CD4-positive, alpha-beta T cell treated with Interleukin-4 for 1 hour (primary cell): ENCODE results near the gene BTBD7.
"Not testable (repeated sequence)": the region's sequence is repeated elsewhere in the genome, so short reads cannot be mapped to it uniquely, and the experiment has no call there.

Source experiments
- DNase-seq, 2 donors: peaks; one replicate each; pipeline ENCODE4 v3.0.0-alpha.2; 2020 to 2022

Gene BTBD7

DNA sequence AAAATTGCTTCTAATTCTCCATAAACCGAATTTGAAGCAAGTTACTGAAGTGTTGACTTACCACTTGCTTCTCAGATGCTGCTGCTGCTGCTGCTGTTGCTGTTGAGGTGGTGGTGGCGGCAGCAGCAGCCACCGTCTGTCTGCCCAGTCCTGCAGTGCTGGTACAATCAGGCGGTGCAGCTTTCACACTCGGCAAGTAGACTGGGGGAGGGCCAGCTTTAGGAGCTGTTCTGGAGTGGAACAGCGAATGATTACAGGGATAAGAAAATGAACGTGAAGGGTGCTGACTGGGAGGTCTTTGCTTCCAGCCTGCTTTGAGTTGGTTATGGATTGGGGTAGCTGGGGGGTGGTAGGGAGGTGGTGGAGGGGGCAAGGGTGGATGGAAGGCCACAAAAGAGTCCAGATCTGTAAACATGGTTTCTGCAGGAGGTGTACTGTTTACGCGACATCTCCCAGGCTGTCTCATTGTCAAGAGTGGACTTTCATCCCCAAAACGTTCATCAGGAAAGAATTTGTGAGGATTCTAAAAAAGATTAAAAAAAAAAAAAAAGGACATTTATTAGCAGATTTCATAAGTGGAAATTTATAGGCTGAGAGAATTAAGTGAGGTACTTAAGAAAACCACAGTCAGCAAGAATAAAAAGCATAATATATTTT, 86.9 kb downstream of the BTBD7 start:
- no peak for DNase-seq

DNA sequence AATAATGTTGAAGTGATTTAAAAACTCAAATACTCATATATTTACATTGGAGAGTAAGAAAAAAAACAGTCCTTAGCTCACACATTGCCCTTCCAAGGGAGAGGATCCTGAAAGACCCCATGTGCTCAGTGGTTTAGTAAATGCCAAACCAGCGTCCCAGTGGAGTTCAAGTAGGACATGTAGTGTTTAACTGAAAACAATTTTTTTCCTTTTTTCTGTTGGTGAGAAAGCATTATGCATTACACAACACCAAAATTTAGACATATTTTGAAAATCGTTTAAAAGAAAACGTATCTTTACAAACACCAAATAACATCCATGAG, 92.2 kb downstream of the BTBD7 start:
- DNase-seq, result no peak

DNA sequence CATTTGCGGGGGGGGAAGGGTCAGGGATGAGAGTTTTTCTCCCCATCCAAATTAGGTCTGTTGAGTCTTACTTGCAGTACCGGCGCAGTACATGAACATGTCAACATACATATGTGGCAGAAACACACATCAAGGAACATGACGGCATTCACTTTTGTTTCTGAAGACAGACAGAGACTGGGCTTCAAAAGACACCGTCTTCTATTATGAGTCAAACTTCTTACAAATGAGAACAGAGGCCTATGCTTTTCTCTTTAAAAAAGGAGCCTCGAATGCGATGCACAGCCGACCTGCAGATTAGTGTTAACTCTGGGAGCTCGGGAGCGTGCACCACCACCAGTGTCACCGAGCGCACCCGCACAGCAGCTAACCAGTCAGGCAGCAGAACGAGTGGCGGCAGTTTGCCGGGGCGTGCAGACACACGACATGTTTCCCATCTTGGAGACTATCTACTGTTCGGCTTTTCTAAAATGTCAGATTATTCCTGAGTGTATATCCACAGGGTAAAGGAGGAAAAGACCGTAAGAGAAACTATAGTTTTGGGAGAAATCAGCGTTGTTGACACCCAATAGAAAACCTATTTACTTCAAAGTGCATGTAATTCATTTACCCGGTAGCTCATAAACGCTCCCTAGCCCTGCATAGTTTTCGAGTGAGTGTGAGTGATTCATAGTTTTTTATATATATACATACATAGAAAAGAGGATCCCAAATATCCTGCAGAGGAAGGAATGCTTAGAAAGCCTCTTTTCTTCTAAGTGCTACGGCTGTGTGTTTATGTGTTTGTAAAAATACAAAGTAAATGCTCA, 92.8 kb downstream of the BTBD7 start:
- DNase-seq, result no peak

DNA sequence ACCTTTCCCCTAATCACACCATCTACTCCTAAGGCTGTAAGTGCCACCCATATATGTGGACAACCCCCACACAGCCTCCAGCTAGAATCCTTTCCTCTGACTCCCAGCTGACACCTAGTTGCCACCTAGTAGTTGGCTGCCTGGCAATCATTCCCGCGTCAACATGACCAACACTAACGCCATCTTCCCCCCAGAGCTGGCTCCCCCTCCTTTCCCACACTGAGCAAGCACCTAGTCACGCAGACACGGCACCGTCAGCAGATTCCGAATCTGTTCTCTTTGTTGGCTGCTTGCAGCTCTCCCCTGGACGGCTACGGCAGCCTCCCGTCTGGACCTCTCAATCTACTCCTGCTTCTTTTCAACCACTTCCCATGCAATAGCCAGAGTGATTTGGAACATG, 98.0 kb downstream of the BTBD7 start:
- no peak for DNase-seq

DNA sequence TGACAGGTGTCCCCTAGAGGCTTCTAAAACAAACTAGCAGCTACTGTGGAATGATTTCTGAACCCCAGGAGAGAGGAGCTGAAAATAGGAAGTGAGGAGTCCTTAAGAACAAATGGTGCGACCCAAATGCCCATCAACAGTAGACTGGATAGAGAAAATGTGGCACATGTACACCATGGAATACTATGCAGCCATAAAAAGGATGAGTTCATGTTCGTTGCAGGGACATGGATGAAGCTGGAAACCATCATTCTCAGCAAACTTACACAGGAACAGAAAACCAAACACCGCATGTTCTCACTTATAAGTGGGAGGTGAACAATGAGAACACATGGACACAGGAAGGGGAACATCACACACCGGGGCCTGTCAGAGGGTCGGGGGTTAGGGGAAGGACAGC, 99.8 kb downstream of the BTBD7 start:
- DNase-seq, result not testable (repeated sequence)

DNA sequence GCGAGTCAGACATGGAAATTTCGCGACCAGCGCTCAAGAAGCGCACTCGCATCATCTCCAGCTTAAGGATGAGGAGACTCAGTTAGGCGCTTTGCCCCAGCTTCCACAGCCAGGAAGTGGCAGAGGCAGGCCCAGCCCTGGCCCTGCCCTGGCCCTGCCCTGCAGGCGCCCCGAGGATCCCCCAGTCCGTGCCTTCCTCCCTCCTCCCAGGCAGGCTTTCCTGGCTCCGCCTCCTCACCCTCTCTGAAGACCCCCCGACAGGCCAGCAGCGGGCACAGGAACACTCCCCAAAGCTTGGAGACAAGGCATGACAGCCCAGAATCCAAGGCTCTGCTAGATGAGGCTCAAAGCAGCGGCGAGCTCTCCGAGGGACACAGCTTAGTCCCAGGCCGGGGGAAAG, 100.7 kb downstream of the BTBD7 start:
- no peak for DNase-seq

GRCh38 chr14:93231129-93231979, 101.5 kb downstream of the BTBD7 start:
- DNase-seq, result no peak

DNA sequence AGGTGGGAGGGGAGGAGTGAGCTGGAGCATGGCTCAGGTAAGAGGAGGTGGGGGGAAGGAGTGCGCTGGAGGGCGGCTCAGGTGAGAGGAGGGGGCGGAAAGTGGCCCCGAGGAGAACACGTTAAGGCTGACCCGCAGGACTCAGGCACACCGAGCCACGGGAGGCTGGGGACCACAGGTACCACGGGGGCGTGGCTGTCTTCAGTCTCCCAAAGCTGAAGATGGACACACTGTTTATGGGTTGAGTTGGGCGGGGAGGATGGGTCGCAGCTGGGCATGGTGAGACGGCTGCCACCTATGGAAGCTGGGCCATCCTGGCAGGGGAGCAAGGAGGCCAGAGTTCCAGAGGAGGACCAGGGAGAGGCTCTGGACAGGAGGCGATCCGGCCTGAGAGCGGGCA, 102.3 kb downstream of the BTBD7 start:
- no peak for DNase-seq

- no peak for DNase-seq
Measured at GRCh38 chr14:93228550-93228949, 104.3 kb downstream of the BTBD7 start.

GRCh38 chr14:93223565-93223964, 109.3 kb downstream of the BTBD7 start:
- DNase-seq, result no peak

GRCh38 chr14:93220509-93220908, 112.3 kb downstream of the BTBD7 start:
- no peak for DNase-seq

DNA sequence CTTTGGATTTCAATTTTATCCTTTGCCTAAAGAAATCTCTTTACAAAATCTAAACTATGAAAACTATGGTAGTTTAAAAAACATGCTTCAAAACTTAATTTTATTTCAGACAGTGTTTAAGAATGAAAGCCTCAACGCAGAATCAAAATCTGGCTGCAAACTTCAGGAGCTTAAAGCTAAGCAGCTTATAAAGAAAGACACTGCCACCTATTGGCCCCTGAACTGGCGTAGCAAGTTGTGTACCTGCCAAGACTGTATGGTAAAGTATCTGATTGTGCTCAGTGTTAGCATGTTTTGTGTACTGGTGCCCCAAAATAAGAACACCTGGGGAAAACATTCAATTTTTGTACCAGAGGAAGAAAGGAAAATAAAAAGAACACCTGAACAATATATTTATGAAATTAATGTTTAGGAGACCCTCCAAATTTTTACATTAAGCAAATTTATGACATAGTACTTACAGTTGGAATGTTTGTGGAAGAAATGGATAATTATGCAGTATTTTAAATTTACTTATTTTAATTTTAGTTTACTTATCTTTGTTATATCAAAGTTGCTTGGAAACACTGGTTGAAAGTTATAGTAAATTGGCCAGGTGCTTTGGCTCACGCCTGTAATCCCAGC, 113.6 kb downstream of the BTBD7 start:
- DNase-seq, result peak; percentile 64 to 67

DNA sequence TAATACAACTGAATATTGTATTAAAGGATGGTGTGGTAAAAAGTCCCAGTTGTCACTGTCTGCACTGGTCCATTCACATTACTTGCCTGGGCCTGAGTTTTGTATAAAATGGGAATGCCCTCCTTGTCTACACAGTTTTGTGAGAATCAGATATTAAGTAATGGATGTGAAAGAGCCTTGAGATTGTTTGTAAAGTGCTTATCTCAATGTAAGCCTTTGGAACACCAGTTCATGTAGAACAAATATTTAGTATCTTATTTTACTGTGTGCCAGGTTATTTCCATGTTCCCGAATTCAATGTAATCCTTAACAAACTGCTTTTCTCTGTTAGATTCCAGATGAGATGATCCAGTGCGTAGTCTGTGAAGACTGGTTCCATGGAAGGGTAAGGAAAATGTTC, 118.2 kb downstream of the BTBD7 start:
- DNase-seq, result no peak

DNA sequence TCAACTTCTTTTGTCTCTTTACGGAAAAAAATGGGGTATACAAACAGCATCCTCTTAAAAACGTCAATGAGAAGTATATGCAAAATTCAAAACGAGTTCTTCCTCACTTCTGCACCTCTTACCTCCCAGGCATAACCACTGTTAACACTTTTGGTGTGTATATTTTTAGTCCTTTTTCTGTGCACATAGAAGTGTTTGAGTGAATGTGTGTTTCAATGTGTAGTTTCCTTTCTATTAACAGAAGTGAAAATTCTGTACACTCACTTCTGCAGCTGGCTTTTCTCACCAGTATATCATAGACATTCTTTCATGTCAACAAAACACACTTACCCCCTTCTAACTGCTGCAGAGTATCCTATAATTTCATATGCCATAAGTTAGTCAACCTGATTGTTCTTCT, 120.4 kb downstream of the BTBD7 start:
- DNase-seq, result no peak

DNA sequence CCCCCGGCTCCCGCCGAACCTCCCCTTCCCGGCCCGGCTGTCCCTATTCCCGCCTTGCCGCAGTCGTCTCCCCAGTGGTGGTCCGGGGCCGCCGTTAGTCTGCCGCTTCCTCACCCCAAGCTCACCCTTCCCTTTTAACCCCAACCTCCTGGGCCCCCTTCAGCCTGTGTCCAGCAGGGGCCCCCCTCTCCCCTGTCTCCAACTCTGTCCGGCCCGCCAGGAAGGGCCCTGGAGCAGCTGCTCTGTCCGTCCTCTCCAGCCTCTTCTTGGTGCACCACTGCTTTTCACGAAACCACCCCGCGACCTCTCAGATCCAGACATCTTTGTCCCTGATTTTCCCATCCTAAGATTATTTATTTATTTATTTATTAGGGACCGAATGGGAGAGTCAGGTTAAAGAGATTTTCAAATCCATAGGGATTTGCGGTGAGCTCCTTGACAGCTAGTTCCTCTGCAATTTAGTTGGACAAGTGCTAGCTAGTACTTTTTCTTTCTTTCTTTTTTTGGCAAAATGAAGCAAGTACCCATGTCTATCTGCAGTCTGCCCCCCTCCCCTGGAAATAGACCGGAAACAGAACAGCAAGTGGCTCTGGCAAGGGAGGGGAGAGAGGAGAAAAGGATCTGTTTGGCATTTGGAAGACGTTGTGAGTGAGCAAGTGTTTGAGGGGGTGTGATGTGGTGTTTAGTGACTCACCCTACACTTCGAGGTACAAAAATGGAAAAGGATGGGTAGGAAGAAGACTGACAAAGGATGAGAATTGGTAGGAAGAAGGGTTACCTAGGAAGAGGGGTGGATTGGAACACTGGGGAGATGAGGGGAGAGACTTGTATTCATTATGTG, 125.1 kb downstream of the BTBD7 start:
- DNase-seq, result peak; percentile 16 to 25

DNA sequence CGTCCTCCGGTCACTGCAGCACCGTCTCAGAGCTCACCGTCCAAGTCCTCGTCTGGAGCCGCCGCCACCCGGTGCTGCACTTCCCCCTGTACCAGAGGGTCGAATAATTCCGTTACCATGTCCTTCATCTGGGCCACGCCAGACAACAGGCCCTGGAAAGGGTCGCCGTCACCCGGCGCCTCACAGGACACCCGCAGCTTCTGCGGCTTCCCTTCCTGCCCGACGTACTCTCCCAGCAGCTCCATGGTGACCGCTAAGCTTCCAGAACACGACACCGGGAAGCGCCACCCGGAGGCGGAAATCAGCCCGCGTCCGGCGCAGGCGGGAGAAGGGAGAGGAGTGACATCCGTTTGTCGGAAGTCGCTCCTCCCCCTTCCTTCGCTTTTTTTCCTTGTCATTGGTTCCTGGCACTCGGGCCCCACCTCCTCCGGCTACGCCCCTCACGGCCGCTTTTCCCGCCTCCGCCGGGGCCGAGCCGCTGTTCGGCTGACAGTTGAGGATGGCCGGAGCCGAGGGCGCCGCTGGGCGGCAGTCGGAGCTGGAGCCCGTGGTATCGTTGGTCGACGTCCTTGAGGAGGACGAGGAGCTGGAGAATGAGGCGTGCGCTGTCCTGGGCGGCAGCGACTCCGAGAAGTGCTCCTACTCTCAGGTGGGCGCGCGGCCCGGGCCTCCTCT, 125.9 kb downstream of the BTBD7 start, which contains the start of the genes GON7 and UBR7:
GON7 (minus strand) TSS at position 273 of the 675 bp plus-strand sequence; CDS start at position 245, 28 bp downstream.
UBR7 (plus strand) TSS at position 464 of the 675 bp plus-strand sequence; CDS start at position 500, 36 bp downstream.
- peak; percentile 88 to 89 for DNase-seq

- DNase-seq, result no peak
Measured at GRCh38 chr14:93201155-93201704, 131.6 kb downstream of the BTBD7 start.

DNA sequence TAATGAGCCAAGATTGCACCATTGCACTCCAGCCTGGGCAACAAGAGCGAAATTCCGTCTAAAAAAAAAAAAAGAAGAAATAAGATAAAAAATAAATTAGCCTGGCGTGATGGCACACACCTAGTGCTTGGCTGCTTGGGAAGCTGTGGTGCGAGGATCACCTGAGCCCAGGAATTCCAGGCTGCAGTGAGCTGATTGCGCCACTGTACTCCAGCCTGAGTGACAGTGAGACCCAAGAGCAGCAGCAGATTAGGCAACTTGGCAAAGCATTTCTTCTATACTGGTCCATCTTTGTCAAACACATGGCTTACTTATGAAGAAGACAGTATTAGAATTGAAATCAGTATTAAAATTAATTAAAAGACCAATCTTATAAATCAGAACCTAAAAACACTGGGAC, 132.3 kb downstream of the BTBD7 start:
- no peak for DNase-seq

DNA sequence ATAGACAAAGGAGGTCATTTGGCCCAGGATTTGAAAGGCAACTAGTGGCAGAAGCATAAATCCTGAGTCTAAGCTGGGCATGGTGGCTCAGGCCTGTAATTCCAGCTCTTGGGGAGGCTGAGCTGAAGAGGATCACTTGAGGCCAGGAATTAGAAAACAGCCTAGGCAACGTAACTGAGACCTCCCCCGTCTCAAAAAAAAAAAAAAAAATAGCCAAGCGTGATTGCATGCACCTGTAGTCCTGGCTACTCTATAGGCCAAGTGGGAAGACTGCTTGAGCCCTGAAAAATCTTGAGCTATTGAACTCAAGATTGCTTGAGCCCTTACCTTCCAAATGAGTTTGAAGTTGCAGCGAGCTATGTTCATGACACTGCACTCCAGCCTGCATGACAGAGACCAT, 133.8 kb downstream of the BTBD7 start:
- DNase-seq, result no peak

DNA sequence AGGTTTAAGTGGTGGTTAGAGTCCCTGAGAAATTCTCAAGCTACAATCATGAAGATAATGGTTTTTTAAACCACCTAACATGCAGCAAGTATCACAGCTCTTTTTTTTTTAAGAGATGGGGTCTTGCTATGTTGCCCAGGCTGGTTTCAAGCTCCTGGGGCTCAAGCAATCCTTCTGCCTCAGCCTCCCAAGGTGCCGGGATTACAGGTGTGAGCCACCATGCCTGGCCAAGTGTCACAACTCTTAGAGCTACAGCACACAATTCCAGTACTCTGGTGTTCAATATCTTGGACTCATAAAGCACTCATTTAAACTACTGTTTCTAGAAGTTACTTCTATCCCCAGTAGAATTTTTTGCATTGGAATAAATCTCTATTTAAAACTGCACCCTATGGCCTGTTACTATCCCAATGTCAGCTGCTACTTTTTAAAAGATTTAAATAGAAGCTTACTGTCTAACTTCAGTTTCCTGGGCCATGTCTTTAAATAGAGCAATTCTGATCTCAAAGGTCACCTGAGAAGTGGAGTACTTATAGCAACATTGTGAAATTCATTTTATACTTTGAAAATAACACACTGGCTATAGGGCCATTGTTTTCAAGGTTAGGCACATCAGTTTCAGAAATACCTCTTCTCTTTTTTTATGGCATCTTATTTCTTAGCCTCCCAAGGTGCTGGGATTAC, 137.4 kb downstream of the BTBD7 start:
- no peak for DNase-seq
